SU-DHL-6 (cell line): Measurements from ENCODE around the gene PTPRC.

ENCODE experiments used
- EZH2phosphoT487 ChIP-seq: fragments of 200-600 bp; sonication (generic), shearing (Covaris generic); conservative IDR thresholded peaks from 2 replicates; pipeline ENCODE4 v1.6.1; 2018; ENCODE audit warnings: mild to moderate bottlenecking, antibody characterized with exemption, low read length, moderate library complexity, mixed read lengths
- TF ChIP-seq, protein P1 (sequence below): fragments of 200-600 bp; sonication (generic); IDR thresholded peaks from one replicate; pipeline ENCODE4 v1.5.1; 2017; ENCODE audit warnings: antibody characterized with exemption, mild to moderate bottlenecking, low read length, moderate library complexity; ENCODE audit not compliant: insufficient read depth, poor library complexity, severe bottlenecking

DNA sequence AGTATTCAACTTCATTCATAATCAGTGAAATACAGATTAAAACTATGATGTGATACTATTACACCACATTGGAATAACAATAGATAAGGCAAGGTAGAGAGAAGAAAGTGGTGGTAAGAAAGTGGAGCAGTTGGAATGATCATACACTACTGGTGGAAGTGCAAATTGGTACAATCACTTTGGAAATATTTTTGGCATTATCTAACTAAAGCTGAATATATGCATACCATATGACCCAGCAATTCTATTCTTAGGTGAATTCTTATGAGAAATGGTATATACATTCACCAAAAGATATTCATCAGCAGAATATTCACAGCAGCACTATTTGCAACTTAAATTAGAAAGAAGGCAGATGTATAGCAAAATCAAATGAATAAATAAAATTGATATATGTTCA lies 21.4 kb upstream of the PTPRC start:
- TF ChIP-seq, protein P1, sequence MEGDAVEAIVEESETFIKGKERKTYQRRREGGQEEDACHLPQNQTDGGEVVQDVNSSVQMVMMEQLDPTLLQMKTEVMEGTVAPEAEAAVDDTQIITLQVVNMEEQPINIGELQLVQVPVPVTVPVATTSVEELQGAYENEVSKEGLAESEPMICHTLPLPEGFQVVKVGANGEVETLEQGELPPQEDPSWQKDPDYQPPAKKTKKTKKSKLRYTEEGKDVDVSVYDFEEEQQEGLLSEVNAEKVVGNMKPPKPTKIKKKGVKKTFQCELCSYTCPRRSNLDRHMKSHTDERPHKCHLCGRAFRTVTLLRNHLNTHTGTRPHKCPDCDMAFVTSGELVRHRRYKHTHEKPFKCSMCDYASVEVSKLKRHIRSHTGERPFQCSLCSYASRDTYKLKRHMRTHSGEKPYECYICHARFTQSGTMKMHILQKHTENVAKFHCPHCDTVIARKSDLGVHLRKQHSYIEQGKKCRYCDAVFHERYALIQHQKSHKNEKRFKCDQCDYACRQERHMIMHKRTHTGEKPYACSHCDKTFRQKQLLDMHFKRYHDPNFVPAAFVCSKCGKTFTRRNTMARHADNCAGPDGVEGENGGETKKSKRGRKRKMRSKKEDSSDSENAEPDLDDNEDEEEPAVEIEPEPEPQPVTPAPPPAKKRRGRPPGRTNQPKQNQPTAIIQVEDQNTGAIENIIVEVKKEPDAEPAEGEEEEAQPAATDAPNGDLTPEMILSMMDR, result no peak
- TF ChIP-seq EZH2phosphoT487, result no peak
